ENCODE data around the gene CHST7. TPM values are rescaled to one million over a fixed set of nuclear protein-coding genes. Genes with fewer than 3 reads are reported as not detected.
A peak's percentile ranks its signal among the peaks of the same experiment; 100 is the strongest.

The CHST7 gene
- total RNA-seq, 4 donors from 2014 or later, result 7.2 to 32.0 (median 9.1) TPM

DNA sequence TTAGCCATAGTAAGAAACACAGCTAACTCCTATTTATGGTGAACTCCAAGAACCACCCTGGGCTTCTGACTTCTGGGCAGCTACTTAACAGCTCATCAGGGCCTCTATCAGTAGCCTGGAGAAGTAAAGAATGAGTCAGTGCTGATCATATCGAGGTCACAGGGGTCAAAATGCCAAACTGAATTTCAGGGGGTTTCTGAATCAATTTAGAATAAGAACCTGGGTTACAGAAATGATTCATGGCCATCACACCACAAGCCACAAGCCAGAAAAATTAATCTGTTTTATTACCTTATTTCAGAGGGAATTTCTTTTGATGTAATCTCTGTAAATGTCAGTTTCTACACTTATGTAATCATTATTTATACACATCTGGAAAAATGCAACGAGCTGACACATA lies 64.4 kb downstream of the CHST7 start:
- Histone ChIP-seq H3K4me1 (no peaks in the 10 kb centered on the region), H3K27ac (no peak overlapping the region), H3K9me3 (no peaks in the 10 kb centered on the region), H3K27me3 (no peaks in the 10 kb centered on the region), H3K4me3 (no peak overlapping the region), H3K36me3 (no peaks in the 10 kb centered on the region)
- intact Hi-C loops (cut with DNase I; ENCODE audit: low total_unique reads), result no loop called here
- no peak for DNase-seq
- TF ChIP-seq, protein P1, sequence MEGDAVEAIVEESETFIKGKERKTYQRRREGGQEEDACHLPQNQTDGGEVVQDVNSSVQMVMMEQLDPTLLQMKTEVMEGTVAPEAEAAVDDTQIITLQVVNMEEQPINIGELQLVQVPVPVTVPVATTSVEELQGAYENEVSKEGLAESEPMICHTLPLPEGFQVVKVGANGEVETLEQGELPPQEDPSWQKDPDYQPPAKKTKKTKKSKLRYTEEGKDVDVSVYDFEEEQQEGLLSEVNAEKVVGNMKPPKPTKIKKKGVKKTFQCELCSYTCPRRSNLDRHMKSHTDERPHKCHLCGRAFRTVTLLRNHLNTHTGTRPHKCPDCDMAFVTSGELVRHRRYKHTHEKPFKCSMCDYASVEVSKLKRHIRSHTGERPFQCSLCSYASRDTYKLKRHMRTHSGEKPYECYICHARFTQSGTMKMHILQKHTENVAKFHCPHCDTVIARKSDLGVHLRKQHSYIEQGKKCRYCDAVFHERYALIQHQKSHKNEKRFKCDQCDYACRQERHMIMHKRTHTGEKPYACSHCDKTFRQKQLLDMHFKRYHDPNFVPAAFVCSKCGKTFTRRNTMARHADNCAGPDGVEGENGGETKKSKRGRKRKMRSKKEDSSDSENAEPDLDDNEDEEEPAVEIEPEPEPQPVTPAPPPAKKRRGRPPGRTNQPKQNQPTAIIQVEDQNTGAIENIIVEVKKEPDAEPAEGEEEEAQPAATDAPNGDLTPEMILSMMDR (IDR thresholded peaks at IDR 0.05), result no peak
- TF ChIP-seq POLR2A (IDR thresholded peaks at IDR 0.05), result no peak

- intact Hi-C loops (cut with DNase I; ENCODE audit: low total_unique reads), result no loop called here
- H3K36me3 ChIP-seq, result no peaks in the 10 kb centered on the region
- no peak for DNase-seq
- H3K4me1 ChIP-seq, result no peaks in the 10 kb centered on the region
- TF ChIP-seq POLR2A (IDR thresholded peaks at IDR 0.05), result no peak
- TF ChIP-seq, protein P1 (IDR thresholded peaks at IDR 0.05), result peak; percentile 22 to 51 (median 38)
- H3K9me3 ChIP-seq, result no peaks in the 10 kb centered on the region
- no peak overlapping the region for H3K4me3 ChIP-seq
- no peaks in the 10 kb centered on the region for H3K27me3 ChIP-seq
- no peak overlapping the region for H3K27ac ChIP-seq
These were observed 68.6 kb downstream of the CHST7 start for GRCh38 chrX:46642145-46642544.

- Histone ChIP-seq H3K36me3 (no peaks in the 10 kb centered on the region), H3K9me3 (no peaks in the 10 kb centered on the region), H3K27ac (no peak overlapping the region), H3K4me1 (no peaks in the 10 kb centered on the region), H3K27me3 (no peaks in the 10 kb centered on the region), H3K4me3 (no peak overlapping the region)
- TF ChIP-seq, protein P1 (IDR thresholded peaks at IDR 0.05), result no peak
- TF ChIP-seq POLR2A (IDR thresholded peaks at IDR 0.05), result no peak
- DNase-seq, result no peak
- intact Hi-C loops (cut with DNase I; ENCODE audit: low total_unique reads), result no loop called here
These were observed 70.1 kb downstream of the CHST7 start for GRCh38 chrX:46643636-46644035.

DNA sequence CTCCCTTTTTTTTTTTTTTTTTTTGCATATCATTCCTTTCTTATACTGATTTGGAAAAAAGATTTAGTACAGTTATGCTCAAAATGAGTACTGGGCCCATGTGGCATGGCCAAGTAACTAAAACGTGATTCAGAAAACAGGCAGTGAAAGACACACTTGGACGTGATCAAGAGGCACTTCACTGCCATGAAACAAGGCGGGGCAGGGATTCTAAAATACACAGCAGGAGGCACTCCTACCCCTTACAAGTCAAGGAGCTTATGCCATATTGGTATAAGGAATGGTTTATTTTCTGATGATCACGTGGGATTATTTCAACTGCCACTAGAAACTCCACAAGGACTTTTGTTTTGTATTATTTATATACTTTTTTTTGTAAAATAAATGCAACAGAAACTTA lies 72.0 kb downstream of the CHST7 start:
- Histone ChIP-seq H3K4me1 (no peaks in the 10 kb centered on the region), H3K27ac (no peak overlapping the region), H3K9me3 (no peaks in the 10 kb centered on the region), H3K36me3 (no peaks in the 10 kb centered on the region), H3K27me3 (no peaks in the 10 kb centered on the region), H3K4me3 (no peak overlapping the region)
- TF ChIP-seq, protein P1 (IDR thresholded peaks at IDR 0.05), result no peak
- no peak for TF ChIP-seq POLR2A (IDR thresholded peaks at IDR 0.05)
- no peak for DNase-seq
- intact Hi-C loops (cut with DNase I; ENCODE audit: low total_unique reads), result no loop called here

DNA sequence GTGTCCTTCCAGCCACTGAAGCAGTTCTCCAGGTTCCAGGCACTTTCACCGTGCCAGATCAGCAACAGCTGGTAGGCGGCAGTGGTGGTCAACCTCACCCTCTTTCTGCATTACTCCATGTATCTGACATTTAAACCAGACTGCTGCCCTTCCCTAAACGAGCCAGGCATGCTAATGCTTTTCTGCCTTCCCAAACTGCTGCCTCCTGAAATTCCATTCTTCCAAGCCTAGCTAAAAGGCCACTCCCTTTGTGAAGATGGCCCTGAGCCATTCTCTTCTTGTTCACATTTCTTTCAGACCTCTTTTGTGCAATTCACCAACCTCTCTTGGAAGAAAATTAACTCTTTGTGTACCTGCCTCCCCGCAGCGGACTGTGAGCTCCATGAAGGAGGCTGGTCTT lies 73.7 kb downstream of the CHST7 start:
- DNase-seq, result no peak
- Histone ChIP-seq H3K4me1 (no peaks in the 10 kb centered on the region), H3K27ac (no peak overlapping the region), H3K9me3 (no peaks in the 10 kb centered on the region), H3K4me3 (no peak overlapping the region), H3K27me3 (no peaks in the 10 kb centered on the region), H3K36me3 (no peaks in the 10 kb centered on the region)
- TF ChIP-seq, protein P1 (IDR thresholded peaks at IDR 0.05), result no peak
- no peak for TF ChIP-seq POLR2A (IDR thresholded peaks at IDR 0.05)
- intact Hi-C loops (cut with DNase I; ENCODE audit: low total_unique reads), result no loop called here

Small RNA genes lying within 50 kb of the gene (small RNA-seq; reads per million reads assigned to genes)
- not detected for gene RF00017

Other genes starting within 250 kb of the CHST7 start
- gene ZNF674, start 28.3 kb upstream of the CHST7 start, total RNA-seq, result 1 to 10 TPM; 1.2 to 7.8 (median 5.3) TPM
- gene SLC9A7, start 185.4 kb downstream of the CHST7 start, total RNA-seq, result 1 to 10 TPM in 2 of 4 donors, under 1 TPM in 2; 0.51 to 6.4 (median 3.3) TPM

All from uterus (tissue), 4 donors.